Measurements from ENCODE around the gene RAPGEF2.

DNA sequence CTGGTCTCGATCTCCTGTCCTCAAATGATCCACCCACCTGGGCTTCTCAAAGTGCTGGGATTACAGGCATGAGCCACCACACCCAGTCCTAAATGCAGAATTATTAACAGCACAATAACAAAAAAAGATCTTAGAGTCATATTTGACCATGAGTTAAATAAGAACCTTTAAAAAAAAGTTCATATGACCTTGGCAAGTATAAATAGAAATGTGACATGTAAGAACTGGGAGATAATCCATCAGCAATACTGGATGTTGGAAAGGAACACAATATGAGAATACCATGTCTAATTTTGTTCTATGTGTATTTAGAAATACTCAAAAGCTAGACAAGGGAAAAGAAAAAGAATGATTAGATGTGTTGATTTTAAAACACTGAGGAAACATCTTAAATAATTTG, 231.6 kb downstream of the RAPGEF2 start:
- TF ChIP-seq HDGF (IDR thresholded peaks at IDR 0.05; ENCODE audit: borderline replicate concordance) (no peak), SP1 (IDR thresholded peaks at IDR 0.05) (no peak), FOXK2 (IDR thresholded peaks at IDR 0.05) (no peak), ZNF384 (IDR thresholded peaks at IDR 0.05) (no peak), TARDBP (IDR thresholded peaks at IDR 0.05) (no peak), FOXA1 (IDR thresholded peaks at IDR 0.05) (no peak), BHLHE40 (IDR thresholded peaks at IDR 0.05; ENCODE audit: borderline replicate concordance) (no peak), CTBP1 (IDR thresholded peaks at IDR 0.05; ENCODE audit: borderline replicate concordance) (no peak), SUZ12 (IDR thresholded peaks at IDR 0.05) (no peak)
- TF ChIP-seq, protein P1, sequence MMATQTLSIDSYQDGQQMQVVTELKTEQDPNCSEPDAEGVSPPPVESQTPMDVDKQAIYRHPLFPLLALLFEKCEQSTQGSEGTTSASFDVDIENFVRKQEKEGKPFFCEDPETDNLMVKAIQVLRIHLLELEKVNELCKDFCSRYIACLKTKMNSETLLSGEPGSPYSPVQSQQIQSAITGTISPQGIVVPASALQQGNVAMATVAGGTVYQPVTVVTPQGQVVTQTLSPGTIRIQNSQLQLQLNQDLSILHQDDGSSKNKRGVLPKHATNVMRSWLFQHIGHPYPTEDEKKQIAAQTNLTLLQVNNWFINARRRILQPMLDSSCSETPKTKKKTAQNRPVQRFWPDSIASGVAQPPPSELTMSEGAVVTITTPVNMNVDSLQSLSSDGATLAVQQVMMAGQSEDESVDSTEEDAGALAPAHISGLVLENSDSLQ (IDR thresholded peaks at IDR 0.05): no peak
